Sigmoid colon (tissue), 4 donors: ENCODE measurements around the gene CABP2.

Experiments used
- CTCF ChIP-seq, 4 experiments: fragments of 450-650 bp in 3 of 4; fragments of 200-600 bp in 1 of 4; IDR thresholded peaks; one replicate each; pipeline ENCODE4 v1.5.1; 2016 to 2019; ENCODE audit warnings: antibody characterized with exemption in 4 of 4, mild to moderate bottlenecking in 3 of 4, moderate library complexity in 2 of 4
- POLR2A ChIP-seq, 2 donors: fragments of 450-650 bp; IDR thresholded peaks; one replicate each; pipeline ENCODE4 v1.6.1; 2016; ENCODE audit warnings: antibody characterized with exemption in 2 of 2, mild to moderate bottlenecking in 2 of 2, moderate library complexity in 2 of 2
- POLR2AphosphoS5 ChIP-seq, 4 donors: sonication (generic); formaldehyde crosslinking; IDR thresholded peaks; one replicate each; pipeline ENCODE4 v1.6.1; 2017; ENCODE audit warnings: antibody characterized with exemption in 4 of 4

- TF ChIP-seq CTCF (IDR thresholded peaks at IDR 0.05) = peak in 1 of 4 experiments; percentile 50
- peak; percentile 42 to 56 for TF ChIP-seq POLR2A (IDR thresholded peaks at IDR 0.05)
- peak; percentile 47 to 82 (median 73) for TF ChIP-seq POLR2AphosphoS5 (IDR thresholded peaks at IDR 0.05)
Measured at GRCh38 chr11:67482827-67483798, 40.1 kb downstream of the CABP2 start, which contains the start of gene AIP.
